HL-60 (cell line): Measurements from ENCODE around the gene CACNA1S.

Experiments used
- DNase-seq, 2 experiments: peaks; one replicate each; pipeline ENCODE4 v3.0.0-alpha.2; 2010 to 2020; ENCODE audit warnings: low read depth in 1 of 2, low spot score in 1 of 2
- H3K27ac ChIP-seq: fragments of 250-450 bp; sonication (Bioruptor Pico); replicated peaks from 2 replicates; pipeline ENCODE4 v1.5.1; 2020; ENCODE audit warnings: mild to moderate bottlenecking, moderate library complexity
- H3K27me3 ChIP-seq: fragments of 250-450 bp; sonication (Bioruptor Pico); 2 replicates; pipeline ENCODE4 v1.5.1; 2021; ENCODE audit warnings: mild to moderate bottlenecking, moderate library complexity; ENCODE audit not compliant: insufficient read depth, poor library complexity, severe bottlenecking
- H3K4me3 ChIP-seq: replicated peaks from 2 replicates; pipeline ENCODE4 v1.5.1; 2011; ENCODE audit warnings: mild to moderate bottlenecking, control low read depth, low read length; ENCODE audit not compliant: insufficient read depth
- CTCF ChIP-seq: IDR thresholded peaks from one replicate; pipeline ENCODE4 v1.5.1; 2011; ENCODE audit warnings: low read length, control low read depth, inconsistent platforms; ENCODE audit not compliant: insufficient read depth
- GABPA ChIP-seq: IDR thresholded peaks from 2 replicates; pipeline ENCODE4 v1.6.1; 2012; ENCODE audit warnings: low read depth
- POLR2AphosphoS5 ChIP-seq: IDR thresholded peaks from 2 replicates; pipeline ENCODE4 v1.6.1; 2012; ENCODE audit warnings: low read depth
- SPI1 ChIP-seq: IDR thresholded peaks from 2 replicates; pipeline ENCODE4 v1.6.1; 2012; ENCODE audit warnings: low read depth, mild to moderate bottlenecking, borderline replicate concordance
- TF ChIP-seq, protein P1 (sequence below): IDR thresholded peaks from 2 replicates; pipeline ENCODE4 v1.6.1; 2012; ENCODE audit warnings: low read depth; ENCODE audit not compliant: insufficient replicate concordance

The CACNA1S gene

DNA sequence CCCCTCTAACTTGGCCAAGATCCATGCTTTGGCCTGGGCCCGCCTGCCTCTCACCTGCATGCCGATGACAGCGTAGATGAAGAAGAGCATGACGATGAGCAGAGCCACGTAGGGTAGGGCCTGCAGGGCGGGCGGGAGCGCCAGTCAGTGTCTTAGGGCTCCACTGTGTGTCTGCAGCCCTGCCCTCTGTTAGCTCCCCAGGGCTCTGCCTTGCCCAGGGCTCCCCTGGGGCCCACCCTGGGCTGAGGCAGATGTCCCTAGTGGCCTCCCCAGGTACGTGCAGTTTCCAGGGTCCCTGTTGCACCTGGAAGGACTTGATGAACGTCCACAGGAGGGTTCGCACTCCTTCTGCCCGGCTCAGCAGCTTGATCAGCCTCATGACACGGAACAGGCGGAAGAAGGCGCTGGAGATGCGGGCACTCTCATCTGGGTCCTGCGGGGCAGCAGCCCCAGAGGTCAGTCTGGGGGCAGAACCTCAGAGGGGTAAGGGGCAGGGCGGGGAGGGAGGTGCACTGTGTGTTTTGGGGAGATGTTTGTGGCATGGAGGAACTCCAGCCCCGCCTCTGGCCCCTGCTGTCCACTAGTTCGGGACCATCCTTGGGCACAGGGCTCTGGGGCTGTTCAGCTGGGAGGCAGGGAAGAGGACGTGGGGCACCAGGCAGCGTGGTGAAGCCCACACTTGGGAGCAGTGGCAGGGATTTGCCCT lies 58.9 kb downstream of the CACNA1S start:
- H3K27me3 ChIP-seq, result no peaks in the 10 kb centered on the region
- no peak overlapping the region for H3K4me3 ChIP-seq
- DNase-seq, result no peak
- H3K27ac ChIP-seq, result no peak overlapping the region
- TF ChIP-seq SPI1 (no peak), CTCF (no peak), POLR2AphosphoS5 (no peak), GABPA (no peak)
- TF ChIP-seq, protein P1, sequence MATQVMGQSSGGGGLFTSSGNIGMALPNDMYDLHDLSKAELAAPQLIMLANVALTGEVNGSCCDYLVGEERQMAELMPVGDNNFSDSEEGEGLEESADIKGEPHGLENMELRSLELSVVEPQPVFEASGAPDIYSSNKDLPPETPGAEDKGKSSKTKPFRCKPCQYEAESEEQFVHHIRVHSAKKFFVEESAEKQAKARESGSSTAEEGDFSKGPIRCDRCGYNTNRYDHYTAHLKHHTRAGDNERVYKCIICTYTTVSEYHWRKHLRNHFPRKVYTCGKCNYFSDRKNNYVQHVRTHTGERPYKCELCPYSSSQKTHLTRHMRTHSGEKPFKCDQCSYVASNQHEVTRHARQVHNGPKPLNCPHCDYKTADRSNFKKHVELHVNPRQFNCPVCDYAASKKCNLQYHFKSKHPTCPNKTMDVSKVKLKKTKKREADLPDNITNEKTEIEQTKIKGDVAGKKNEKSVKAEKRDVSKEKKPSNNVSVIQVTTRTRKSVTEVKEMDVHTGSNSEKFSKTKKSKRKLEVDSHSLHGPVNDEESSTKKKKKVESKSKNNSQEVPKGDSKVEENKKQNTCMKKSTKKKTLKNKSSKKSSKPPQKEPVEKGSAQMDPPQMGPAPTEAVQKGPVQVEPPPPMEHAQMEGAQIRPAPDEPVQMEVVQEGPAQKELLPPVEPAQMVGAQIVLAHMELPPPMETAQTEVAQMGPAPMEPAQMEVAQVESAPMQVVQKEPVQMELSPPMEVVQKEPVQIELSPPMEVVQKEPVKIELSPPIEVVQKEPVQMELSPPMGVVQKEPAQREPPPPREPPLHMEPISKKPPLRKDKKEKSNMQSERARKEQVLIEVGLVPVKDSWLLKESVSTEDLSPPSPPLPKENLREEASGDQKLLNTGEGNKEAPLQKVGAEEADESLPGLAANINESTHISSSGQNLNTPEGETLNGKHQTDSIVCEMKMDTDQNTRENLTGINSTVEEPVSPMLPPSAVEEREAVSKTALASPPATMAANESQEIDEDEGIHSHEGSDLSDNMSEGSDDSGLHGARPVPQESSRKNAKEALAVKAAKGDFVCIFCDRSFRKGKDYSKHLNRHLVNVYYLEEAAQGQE, result no peak

DNA sequence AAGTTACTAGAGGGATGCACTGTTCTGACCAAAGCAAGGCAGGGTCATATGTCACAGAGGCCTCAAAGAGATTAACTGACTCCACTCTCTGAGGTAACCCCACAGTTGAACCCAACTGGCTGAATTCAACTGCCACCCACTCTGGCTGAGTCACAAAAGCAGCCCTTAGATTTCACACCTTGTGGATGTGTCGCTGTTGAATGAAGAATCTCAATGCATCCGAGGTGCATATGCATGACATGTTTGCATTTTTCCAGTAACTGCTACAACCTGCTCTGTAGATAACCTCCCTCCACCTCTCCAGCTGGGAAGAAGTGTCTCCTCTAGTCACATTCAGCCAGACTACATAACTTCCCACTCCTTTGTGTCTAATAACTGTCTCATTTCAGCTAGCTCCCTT lies 60.8 kb downstream of the CACNA1S start:
- TF ChIP-seq SPI1 (no peak), CTCF (no peak), GABPA (no peak), POLR2AphosphoS5 (no peak)
- TF ChIP-seq, protein P1, result no peak
- no peak overlapping the region for H3K27ac ChIP-seq
- no peak for DNase-seq
- no peaks in the 10 kb centered on the region for H3K27me3 ChIP-seq
- no peak overlapping the region for H3K4me3 ChIP-seq

GRCh38 chr1:201050515-201051277 lies 61.5 kb downstream of the CACNA1S start:
- no peak overlapping the region for H3K27ac ChIP-seq
- H3K27me3 ChIP-seq, result no peaks in the 10 kb centered on the region
- no peak for DNase-seq
- H3K4me3 ChIP-seq, result no peak overlapping the region
- no peak for TF ChIP-seq CTCF
- no peak for TF ChIP-seq POLR2AphosphoS5
- TF ChIP-seq, protein P1, result no peak
- no peak for TF ChIP-seq SPI1
- no peak for TF ChIP-seq GABPA
